KMS-11 (cell line): ENCODE data around the gene CELF4.

Source experiments
- H2AFZ ChIP-seq: fragments of 200-600 bp; sonication (generic); 2 replicates; pipeline ENCODE4 v1.6.1; 2016; ENCODE audit warnings: antibody characterized with exemption, mixed run types, low read depth
- H3K27ac ChIP-seq: fragments of 200-600 bp; sonication (generic); 2 replicates; pipeline ENCODE4 v1.6.1; 2016; ENCODE audit warnings: mild to moderate bottlenecking, mixed run types
- H3K27me3 ChIP-seq: fragments of 200-600 bp; sonication (generic); 2 replicates; pipeline ENCODE4 v1.6.1; 2017; ENCODE audit warnings: mild to moderate bottlenecking, low read depth, mixed run types, moderate library complexity; ENCODE audit not compliant: insufficient read depth
- H3K36me3 ChIP-seq: fragments of 200-600 bp; sonication (generic); 2 replicates; pipeline ENCODE4 v1.6.1; 2017; ENCODE audit warnings: mild to moderate bottlenecking, mixed run types; ENCODE audit not compliant: insufficient read depth
- H3K4me1 ChIP-seq: fragments of 200-600 bp; sonication (generic); 2 replicates; pipeline ENCODE4 v1.6.1; 2016; ENCODE audit warnings: mild to moderate bottlenecking, low read depth, mixed run types; ENCODE audit not compliant: poor library complexity, severe bottlenecking
- H3K4me2 ChIP-seq: fragments of 200-600 bp; sonication (generic); 2 replicates; pipeline ENCODE4 v1.7.0; 2016; ENCODE audit warnings: mild to moderate bottlenecking, mixed run types
- H3K4me3 ChIP-seq: fragments of 200-600 bp; sonication (generic); IDR thresholded peaks from 2 replicates; pipeline ENCODE4 v1.6.1; 2017; ENCODE audit warnings: low read depth, low read length, mixed read lengths; ENCODE audit not compliant: insufficient read depth
- H3K79me2 ChIP-seq: fragments of 200-600 bp; sonication (generic); 2 replicates; pipeline ENCODE4 v1.6.1; 2016; ENCODE audit warnings: low read depth, mixed run types; ENCODE audit not compliant: insufficient read depth
- H3K9ac ChIP-seq: fragments of 200-600 bp; sonication (generic); 2 replicates; pipeline ENCODE4 v1.6.1; 2016; ENCODE audit warnings: mild to moderate bottlenecking, mixed run types
- H4K20me1 ChIP-seq: fragments of 200-600 bp; sonication (generic); 2 replicates; pipeline ENCODE4 v1.6.1; 2016; ENCODE audit warnings: mild to moderate bottlenecking, mixed run types; ENCODE audit not compliant: insufficient read depth
- TF ChIP-seq, protein P1 (sequence below): fragments of 200-600 bp; sonication (generic); conservative IDR thresholded peaks from 2 replicates; pipeline ENCODE4 v1.6.1; 2017; ENCODE audit warnings: low read depth, mild to moderate bottlenecking, antibody characterized with exemption, low read length, moderate library complexity, mixed read lengths

The CELF4 gene

DNA sequence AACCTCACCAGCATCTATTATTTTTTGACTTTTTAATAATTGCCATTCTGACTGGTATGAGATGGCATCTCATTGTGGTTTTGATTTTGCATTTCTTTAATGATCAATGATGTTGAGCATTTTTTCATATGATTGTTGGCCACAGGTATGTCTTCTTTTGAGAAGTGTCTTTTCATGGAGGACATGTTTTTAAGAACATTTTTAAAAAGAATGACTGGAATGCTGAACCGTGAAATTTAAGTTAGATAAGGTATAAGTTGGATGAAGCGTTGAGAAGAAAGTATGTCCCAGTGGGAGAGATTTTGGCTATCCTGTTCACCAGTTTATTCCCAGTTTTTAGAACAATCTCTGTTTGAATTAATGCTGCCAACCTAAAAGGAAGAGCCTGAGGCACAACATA is 365.9 kb downstream of the CELF4 start:
- TF ChIP-seq, protein P1, sequence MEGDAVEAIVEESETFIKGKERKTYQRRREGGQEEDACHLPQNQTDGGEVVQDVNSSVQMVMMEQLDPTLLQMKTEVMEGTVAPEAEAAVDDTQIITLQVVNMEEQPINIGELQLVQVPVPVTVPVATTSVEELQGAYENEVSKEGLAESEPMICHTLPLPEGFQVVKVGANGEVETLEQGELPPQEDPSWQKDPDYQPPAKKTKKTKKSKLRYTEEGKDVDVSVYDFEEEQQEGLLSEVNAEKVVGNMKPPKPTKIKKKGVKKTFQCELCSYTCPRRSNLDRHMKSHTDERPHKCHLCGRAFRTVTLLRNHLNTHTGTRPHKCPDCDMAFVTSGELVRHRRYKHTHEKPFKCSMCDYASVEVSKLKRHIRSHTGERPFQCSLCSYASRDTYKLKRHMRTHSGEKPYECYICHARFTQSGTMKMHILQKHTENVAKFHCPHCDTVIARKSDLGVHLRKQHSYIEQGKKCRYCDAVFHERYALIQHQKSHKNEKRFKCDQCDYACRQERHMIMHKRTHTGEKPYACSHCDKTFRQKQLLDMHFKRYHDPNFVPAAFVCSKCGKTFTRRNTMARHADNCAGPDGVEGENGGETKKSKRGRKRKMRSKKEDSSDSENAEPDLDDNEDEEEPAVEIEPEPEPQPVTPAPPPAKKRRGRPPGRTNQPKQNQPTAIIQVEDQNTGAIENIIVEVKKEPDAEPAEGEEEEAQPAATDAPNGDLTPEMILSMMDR, result no peak
- Histone ChIP-seq H2AFZ (no peak overlapping the region), H3K4me1 (no peaks in the 10 kb centered on the region), H3K79me2 (no peaks in the 10 kb centered on the region), H3K27ac (no peak overlapping the region), H3K4me2 (no peak overlapping the region), H3K36me3 (no peaks in the 10 kb centered on the region), H3K9ac (no peak overlapping the region), H3K27me3 (no peaks in the 10 kb centered on the region), H4K20me1 (no peaks in the 10 kb centered on the region), H3K4me3 (no peak overlapping the region)
